OCI-LY7 (cell line): ENCODE data around the gene CCDC57. TPM values are rescaled to one million over a fixed set of nuclear protein-coding genes. Genes with fewer than 3 reads are reported as not detected.

Source experiments
- BruUV-seq: library from RNA; stranded (reverse); fragments of 400-500 nt; replicated peaks from 2 replicates; lab custom pipeline; 2021; lab: Mats Ljungman, UMichigan
- CTCF ChIA-PET: fragments of 300-600 bp; sonication (Branson Sonifier 250); formaldehyde crosslinking; loops from one replicate; lab custom pipeline; 2022; ENCODE audit warnings: antibody characterized with exemption; ENCODE audit not compliant: unreplicated experiment; lab: Charles Lee
- POLR2A ChIA-PET: fragments of 300-600 bp; sonication (Branson Sonifier 250); formaldehyde crosslinking; loops from one replicate; lab custom pipeline; 2022; ENCODE audit warnings: antibody characterized with exemption; lab: Charles Lee
- DNase-seq: peaks from one replicate; pipeline ENCODE4 v3.0.0-alpha.2; 2015; ENCODE audit warnings: low spot score
- H2AFZ ChIP-seq: fragments of 200-600 bp; sonication (generic), shearing (Covaris generic); 2 replicates; pipeline ENCODE4 v1.6.1; 2014; ENCODE audit warnings: mild to moderate bottlenecking, antibody characterized with exemption, low read length, moderate library complexity
- H3K27ac ChIP-seq: fragments of 200-600 bp; sonication (generic); 2 replicates; pipeline ENCODE4 v1.5.1; 2014; ENCODE audit warnings: mixed run types, low read depth, mild to moderate bottlenecking, moderate library complexity, low read length, inconsistent platforms; ENCODE audit not compliant: poor library complexity, severe bottlenecking
- H3K36me3 ChIP-seq: fragments of 200-600 bp; sonication (generic); 2 replicates; pipeline ENCODE4 v1.6.1; 2014; ENCODE audit warnings: mild to moderate bottlenecking, antibody characterized with exemption, low read length, moderate library complexity, mixed read lengths; ENCODE audit not compliant: insufficient read depth
- H3K4me1 ChIP-seq: fragments of 200-600 bp; sonication (generic); 2 replicates; pipeline ENCODE4 v1.5.1; 2014; ENCODE audit warnings: mild to moderate bottlenecking, low read length; ENCODE audit not compliant: insufficient read depth, poor library complexity, severe bottlenecking
- H3K4me2 ChIP-seq: fragments of 200-600 bp; sonication (generic); 2 replicates; pipeline ENCODE4 v1.6.1; 2014; ENCODE audit warnings: mild to moderate bottlenecking, low read length
- H3K4me3 ChIP-seq: fragments of 200-600 bp; sonication (generic); 2 replicates; pipeline ENCODE4 v1.5.1; 2014; ENCODE audit warnings: mild to moderate bottlenecking, low read depth, low read length; ENCODE audit not compliant: poor library complexity, severe bottlenecking
- H3K79me2 ChIP-seq: fragments of 200-600 bp; sonication (generic); 2 replicates; pipeline ENCODE4 v1.6.1; 2016; ENCODE audit warnings: low read depth, mild to moderate bottlenecking, low read length, moderate library complexity, mixed read lengths; ENCODE audit not compliant: insufficient read depth
- H3K9me2 ChIP-seq: fragments of 200-600 bp; sonication (generic); 2 replicates; pipeline ENCODE4 v1.6.1; 2016; ENCODE audit warnings: mild to moderate bottlenecking, low read length, mixed read lengths; ENCODE audit not compliant: insufficient read depth
- H3K9me3 ChIP-seq: fragments of 200-600 bp; sonication (generic); 2 replicates; pipeline ENCODE4 v1.6.1; 2014; ENCODE audit warnings: mild to moderate bottlenecking, mixed run types, low read length, mixed read lengths
- H4K20me1 ChIP-seq: fragments of 200-600 bp; sonication (generic); 2 replicates; pipeline ENCODE4 v1.6.1; 2014; ENCODE audit warnings: mild to moderate bottlenecking, antibody characterized with exemption, low read length, moderate library complexity, mixed read lengths; ENCODE audit not compliant: insufficient read depth
- EZH2phosphoT487 ChIP-seq: fragments of 200-600 bp; sonication (generic); IDR thresholded peaks from 2 replicates; pipeline ENCODE4 v1.6.1; 2018; ENCODE audit warnings: low read depth, borderline replicate concordance, mild to moderate bottlenecking, mixed run types, antibody characterized with exemption, low read length, moderate library complexity, mixed read lengths
- intact Hi-C: fragments of 100-400 bp; cut with micrococcal nuclease; formaldehyde crosslinking; loops from one replicate; pipeline ENCODE4 v1.10.0; 2022; ENCODE audit not compliant: unreplicated experiment
- total RNA-seq, 2 experiments: library from RNA; depleted of rRNA in 1 of 2; stranded (reverse); fragments of >200 nt in 1 of 2; shearing (Covaris generic) in 1 of 2; gene quantifications; 2 replicates each; pipeline ENCODE4 v1.2.3, GENCODE V29; 2014 to 2022
- TF ChIP-seq, protein P1 (sequence below): fragments of 200-600 bp; sonication (generic); conservative IDR thresholded peaks from 2 replicates; pipeline ENCODE4 v1.5.1; 2014; ENCODE audit warnings: mild to moderate bottlenecking, antibody characterized with exemption, low read length, moderate library complexity, mixed read lengths

Gene CCDC57
- total RNA-seq, 2 experiments from 2014 or later: 34.5 to 58.7 TPM

DNA sequence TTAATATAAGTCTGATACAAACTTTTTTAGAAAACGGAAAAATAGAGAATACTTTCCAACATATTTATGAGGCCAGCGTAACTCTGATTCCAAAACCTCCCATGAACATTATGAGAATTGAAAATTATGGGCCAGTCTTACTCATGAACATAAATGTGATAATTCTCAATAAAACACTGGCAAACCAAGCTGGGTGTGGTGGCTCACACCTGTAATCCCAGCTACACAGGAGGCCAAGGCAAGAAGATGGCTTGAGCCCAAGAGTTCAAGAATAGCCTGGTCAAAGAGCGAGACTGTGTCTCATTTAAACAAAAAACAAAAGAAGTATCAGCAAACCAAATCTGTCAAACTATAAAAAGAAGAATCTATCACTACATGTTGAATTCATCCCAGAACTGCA is 47.8 kb downstream of the CCDC57 start:
- no peak for DNase-seq
- intact Hi-C loops: no loop called here
- H3K4me2 ChIP-seq: no peak overlapping the region
- H3K9me2 ChIP-seq: no peaks in the 10 kb centered on the region
- no peaks in the 10 kb centered on the region for H3K9me3 ChIP-seq
- no TSS peak for BruUV-seq
- no peak overlapping the region for H3K27ac ChIP-seq
- no peaks in the 10 kb centered on the region for H3K4me1 ChIP-seq
- ChIA-PET CTCF (no interaction called here), POLR2A (no interaction called here)
- H3K4me3 ChIP-seq: no peak overlapping the region
- TF ChIP-seq EZH2phosphoT487: no peak
- TF ChIP-seq, protein P1, sequence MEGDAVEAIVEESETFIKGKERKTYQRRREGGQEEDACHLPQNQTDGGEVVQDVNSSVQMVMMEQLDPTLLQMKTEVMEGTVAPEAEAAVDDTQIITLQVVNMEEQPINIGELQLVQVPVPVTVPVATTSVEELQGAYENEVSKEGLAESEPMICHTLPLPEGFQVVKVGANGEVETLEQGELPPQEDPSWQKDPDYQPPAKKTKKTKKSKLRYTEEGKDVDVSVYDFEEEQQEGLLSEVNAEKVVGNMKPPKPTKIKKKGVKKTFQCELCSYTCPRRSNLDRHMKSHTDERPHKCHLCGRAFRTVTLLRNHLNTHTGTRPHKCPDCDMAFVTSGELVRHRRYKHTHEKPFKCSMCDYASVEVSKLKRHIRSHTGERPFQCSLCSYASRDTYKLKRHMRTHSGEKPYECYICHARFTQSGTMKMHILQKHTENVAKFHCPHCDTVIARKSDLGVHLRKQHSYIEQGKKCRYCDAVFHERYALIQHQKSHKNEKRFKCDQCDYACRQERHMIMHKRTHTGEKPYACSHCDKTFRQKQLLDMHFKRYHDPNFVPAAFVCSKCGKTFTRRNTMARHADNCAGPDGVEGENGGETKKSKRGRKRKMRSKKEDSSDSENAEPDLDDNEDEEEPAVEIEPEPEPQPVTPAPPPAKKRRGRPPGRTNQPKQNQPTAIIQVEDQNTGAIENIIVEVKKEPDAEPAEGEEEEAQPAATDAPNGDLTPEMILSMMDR: no peak
- no peaks in the 10 kb centered on the region for H4K20me1 ChIP-seq
- no peaks in the 10 kb centered on the region for H3K79me2 ChIP-seq
- H3K36me3 ChIP-seq: peaks cover 18% of the 10 kb centered on the region; the same call in 1 of the 2 replicates
- no peak overlapping the region for H2AFZ ChIP-seq

DNA sequence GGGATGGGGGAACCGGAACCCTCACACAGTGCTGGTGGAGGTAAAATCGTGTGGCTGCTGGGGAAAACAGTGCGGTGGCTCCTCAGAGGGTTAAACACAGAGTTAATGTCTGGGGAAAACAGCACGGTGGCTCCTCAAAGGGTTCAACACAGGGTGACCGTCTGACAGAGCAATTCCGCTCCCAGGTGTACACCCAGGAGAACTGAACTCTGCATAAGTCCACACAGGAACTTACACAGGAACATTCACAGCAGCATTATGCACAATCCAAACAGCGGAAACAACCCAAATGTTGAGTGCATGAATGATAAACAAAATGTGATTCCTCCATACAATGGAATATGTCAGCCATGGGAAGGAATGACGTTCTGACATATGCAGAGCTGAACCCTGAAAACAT is 51.4 kb downstream of the CCDC57 start:
- Histone ChIP-seq H3K36me3 (peaks cover 15% of the 10 kb centered on the region; the same call in 1 of the 2 replicates), H2AFZ (no peak overlapping the region), H3K9me2 (no peaks in the 10 kb centered on the region), H3K9me3 (no peaks in the 10 kb centered on the region), H3K4me3 (no peak overlapping the region), H3K4me2 (no peak overlapping the region), H3K27ac (no peak overlapping the region), H3K4me1 (no peaks in the 10 kb centered on the region), H4K20me1 (no peaks in the 10 kb centered on the region), H3K79me2 (no peaks in the 10 kb centered on the region)
- DNase-seq: no peak
- BruUV-seq: no TSS peak
- intact Hi-C loops: no loop called here
- CTCF ChIA-PET: no interaction called here
- no peak for TF ChIP-seq EZH2phosphoT487
- TF ChIP-seq, protein P1: no peak
- POLR2A ChIA-PET: no interaction called here

DNA sequence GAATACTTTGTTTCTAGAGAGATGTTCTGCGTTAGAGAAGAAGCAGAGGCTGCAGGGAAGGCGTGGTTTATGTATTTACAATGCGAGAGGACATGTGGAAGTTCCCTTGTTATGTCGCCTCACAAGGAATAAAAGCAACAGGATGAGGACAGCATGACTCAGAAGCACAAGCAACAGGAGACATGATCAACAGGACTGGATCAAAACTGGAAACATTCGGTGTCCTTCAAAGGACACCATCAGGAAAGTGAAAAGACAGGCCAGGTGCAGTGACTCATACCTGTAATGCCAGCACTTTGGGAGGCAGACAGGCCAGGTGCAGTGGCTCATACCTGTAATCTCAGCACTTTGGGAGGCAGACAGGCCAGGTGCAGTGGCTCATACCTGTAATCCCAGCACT is 52.6 kb downstream of the CCDC57 start:
- intact Hi-C loops: no loop called here
- Histone ChIP-seq H4K20me1 (no peaks in the 10 kb centered on the region), H3K36me3 (peaks cover 15% of the 10 kb centered on the region; the same call in 1 of the 2 replicates), H3K9me2 (no peaks in the 10 kb centered on the region), H3K4me2 (no peak overlapping the region), H2AFZ (no peak overlapping the region), H3K27ac (no peak overlapping the region), H3K9me3 (no peaks in the 10 kb centered on the region), H3K79me2 (no peaks in the 10 kb centered on the region), H3K4me3 (no peak overlapping the region), H3K4me1 (no peaks in the 10 kb centered on the region)
- POLR2A ChIA-PET: no interaction called here
- no peak for TF ChIP-seq EZH2phosphoT487
- TF ChIP-seq, protein P1: no peak
- DNase-seq: no peak
- no TSS peak for BruUV-seq
- CTCF ChIA-PET: no interaction called here
